Measurements from ENCODE around the gene MGLL.

The MGLL gene

DNA sequence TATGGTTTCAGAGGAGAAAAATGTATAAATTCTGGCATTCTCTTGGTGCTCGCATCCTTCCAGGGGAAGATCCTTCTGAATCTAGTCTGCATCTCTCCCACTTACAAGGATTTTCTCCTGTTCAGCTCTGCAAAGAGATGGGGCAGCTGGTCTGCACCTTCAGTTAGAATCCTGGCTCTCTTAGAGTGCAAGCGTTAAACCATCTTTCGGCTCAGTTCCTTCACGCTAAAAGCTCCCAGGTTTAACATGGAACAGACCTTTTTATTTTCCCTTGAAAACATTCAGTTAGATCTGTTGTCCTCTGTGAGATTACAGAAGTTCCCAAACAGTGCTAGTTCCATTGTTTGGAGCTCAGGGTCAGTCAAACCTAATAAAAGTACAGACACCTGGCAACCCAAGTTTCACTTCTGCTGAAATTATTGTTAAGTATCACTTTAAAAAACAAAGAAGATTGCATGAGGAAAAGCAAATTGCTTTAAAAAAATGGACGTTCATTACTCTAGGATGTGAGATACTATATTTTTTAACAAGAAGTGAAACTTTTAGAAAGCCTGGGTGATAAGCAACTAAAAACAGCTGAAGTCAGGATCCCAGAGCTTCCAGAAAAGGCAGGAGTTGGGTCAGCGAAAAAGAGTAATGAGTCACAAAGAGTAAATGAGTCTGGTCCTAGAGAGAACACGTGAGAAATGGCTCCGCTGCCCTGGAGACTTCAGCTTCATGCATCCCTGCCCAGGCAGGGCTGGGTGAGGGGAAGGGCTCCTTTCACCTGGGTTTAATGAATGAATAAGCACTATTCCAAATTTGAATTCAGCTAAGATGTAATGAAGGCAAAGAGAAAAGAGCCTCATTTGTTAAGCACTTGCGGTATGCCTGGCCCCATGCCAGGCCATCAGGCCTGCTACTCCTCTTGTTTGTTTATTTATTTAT lies 86.3 kb downstream of the MGLL start:
- Histone ChIP-seq H3K4me3 (replicated peaks; ENCODE audit: insufficient read depth, low read length) (no peak overlapping the region), H3K27me3 (ENCODE audit: insufficient read depth, poor library complexity, severe bottlenecking) (no peaks in the 10 kb centered on the region), H3K27ac (replicated peaks) (no peak overlapping the region)
- TF ChIP-seq GABPA (IDR thresholded peaks at IDR 0.05; ENCODE audit: low read depth) (no peak), POLR2AphosphoS5 (IDR thresholded peaks at IDR 0.05; ENCODE audit: low read depth) (no peak), SPI1 (IDR thresholded peaks at IDR 0.05; ENCODE audit: borderline replicate concordance, low read depth) (no peak)
- TF ChIP-seq, protein P1, sequence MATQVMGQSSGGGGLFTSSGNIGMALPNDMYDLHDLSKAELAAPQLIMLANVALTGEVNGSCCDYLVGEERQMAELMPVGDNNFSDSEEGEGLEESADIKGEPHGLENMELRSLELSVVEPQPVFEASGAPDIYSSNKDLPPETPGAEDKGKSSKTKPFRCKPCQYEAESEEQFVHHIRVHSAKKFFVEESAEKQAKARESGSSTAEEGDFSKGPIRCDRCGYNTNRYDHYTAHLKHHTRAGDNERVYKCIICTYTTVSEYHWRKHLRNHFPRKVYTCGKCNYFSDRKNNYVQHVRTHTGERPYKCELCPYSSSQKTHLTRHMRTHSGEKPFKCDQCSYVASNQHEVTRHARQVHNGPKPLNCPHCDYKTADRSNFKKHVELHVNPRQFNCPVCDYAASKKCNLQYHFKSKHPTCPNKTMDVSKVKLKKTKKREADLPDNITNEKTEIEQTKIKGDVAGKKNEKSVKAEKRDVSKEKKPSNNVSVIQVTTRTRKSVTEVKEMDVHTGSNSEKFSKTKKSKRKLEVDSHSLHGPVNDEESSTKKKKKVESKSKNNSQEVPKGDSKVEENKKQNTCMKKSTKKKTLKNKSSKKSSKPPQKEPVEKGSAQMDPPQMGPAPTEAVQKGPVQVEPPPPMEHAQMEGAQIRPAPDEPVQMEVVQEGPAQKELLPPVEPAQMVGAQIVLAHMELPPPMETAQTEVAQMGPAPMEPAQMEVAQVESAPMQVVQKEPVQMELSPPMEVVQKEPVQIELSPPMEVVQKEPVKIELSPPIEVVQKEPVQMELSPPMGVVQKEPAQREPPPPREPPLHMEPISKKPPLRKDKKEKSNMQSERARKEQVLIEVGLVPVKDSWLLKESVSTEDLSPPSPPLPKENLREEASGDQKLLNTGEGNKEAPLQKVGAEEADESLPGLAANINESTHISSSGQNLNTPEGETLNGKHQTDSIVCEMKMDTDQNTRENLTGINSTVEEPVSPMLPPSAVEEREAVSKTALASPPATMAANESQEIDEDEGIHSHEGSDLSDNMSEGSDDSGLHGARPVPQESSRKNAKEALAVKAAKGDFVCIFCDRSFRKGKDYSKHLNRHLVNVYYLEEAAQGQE (IDR thresholded peaks at IDR 0.05; ENCODE audit: insufficient replicate concordance, low read depth): no peak
- TF ChIP-seq, protein P2, sequence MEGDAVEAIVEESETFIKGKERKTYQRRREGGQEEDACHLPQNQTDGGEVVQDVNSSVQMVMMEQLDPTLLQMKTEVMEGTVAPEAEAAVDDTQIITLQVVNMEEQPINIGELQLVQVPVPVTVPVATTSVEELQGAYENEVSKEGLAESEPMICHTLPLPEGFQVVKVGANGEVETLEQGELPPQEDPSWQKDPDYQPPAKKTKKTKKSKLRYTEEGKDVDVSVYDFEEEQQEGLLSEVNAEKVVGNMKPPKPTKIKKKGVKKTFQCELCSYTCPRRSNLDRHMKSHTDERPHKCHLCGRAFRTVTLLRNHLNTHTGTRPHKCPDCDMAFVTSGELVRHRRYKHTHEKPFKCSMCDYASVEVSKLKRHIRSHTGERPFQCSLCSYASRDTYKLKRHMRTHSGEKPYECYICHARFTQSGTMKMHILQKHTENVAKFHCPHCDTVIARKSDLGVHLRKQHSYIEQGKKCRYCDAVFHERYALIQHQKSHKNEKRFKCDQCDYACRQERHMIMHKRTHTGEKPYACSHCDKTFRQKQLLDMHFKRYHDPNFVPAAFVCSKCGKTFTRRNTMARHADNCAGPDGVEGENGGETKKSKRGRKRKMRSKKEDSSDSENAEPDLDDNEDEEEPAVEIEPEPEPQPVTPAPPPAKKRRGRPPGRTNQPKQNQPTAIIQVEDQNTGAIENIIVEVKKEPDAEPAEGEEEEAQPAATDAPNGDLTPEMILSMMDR (IDR thresholded peaks at IDR 0.05; ENCODE audit: insufficient read depth, low read length): no peak
- peak in 1 of 2 experiments; percentile 65 for DNase-seq (ENCODE audit: low read depth in 1 of 2, low spot score in 1 of 2)

DNA sequence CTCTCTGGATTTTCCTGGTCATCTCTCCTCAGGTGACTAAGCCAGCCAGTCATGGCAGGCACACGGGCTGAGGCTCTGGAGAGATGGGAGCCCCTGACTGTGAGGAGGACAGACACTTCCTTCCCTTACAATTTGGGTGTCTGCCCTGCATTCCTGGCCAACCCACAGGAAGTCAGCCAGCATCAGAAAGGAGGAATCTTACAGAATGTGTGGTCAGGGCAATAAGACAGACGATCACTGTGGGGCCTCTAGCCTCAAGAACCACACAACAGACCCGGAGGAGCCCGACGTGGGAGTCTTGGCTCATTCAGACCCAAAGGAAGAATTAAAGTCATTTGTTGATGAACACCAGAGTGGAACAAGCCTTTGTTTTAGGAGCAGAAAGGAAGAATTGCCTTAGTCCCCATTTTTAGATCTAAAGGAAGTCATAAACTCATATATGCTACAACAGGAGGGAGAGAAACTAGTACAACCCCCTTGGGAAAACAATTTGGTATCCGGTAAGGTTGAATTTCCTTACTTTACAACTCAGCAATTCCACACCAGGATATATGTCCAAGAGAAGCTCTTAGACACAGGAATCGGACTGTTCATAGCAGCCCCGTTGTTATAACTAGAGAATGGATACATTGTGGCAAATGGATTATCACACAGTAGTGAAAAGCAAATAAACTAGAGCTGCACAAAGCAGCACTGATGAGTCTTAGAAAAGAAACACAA lies 87.4 kb downstream of the MGLL start:
- TF ChIP-seq, protein P1 (IDR thresholded peaks at IDR 0.05; ENCODE audit: insufficient replicate concordance, low read depth): no peak
- no peak for TF ChIP-seq GABPA (IDR thresholded peaks at IDR 0.05; ENCODE audit: low read depth)
- peak; percentile 98 for TF ChIP-seq POLR2AphosphoS5 (IDR thresholded peaks at IDR 0.05; ENCODE audit: low read depth)
- TF ChIP-seq, protein P2 (IDR thresholded peaks at IDR 0.05; ENCODE audit: insufficient read depth, low read length): no peak
- peak; percentile 66; the same call in 1 of the 2 replicates for TF ChIP-seq SPI1 (IDR thresholded peaks at IDR 0.05; ENCODE audit: borderline replicate concordance, low read depth)
- peak; percentile 69 to 72 for DNase-seq (ENCODE audit: low read depth in 1 of 2, low spot score in 1 of 2)
- no peak overlapping the region for H3K4me3 ChIP-seq (replicated peaks; ENCODE audit: insufficient read depth, low read length)
- no peak overlapping the region for H3K27ac ChIP-seq (replicated peaks)
- H3K27me3 ChIP-seq (ENCODE audit: insufficient read depth, poor library complexity, severe bottlenecking): no peaks in the 10 kb centered on the region

DNA sequence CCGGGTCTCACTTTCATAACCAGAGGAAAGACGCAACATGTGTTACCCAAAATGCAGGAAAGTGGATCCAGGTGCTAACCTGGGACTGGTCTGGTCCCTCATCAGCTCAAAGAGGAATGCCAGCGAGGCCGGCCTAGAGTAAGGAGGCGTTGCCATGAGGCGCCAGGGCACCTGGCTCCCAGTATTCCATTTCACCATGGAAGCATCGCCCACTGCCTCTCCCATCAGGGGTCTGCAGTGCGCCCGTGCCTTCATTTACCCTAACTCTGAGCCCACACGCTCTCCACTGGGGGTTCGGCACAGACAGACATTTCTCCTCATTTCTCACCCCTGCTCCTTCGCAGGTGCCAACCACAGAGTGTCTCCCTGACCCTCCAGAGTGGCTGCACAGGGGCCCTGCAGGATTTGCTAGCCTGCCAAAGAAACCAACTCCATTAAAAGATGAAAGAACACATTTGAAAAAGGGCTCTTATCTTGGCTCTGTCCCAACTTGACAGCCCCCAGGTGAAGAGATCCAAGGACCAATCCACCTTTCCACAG lies 88.1 kb downstream of the MGLL start:
- Histone ChIP-seq H3K27me3 (ENCODE audit: insufficient read depth, poor library complexity, severe bottlenecking) (no peaks in the 10 kb centered on the region), H3K27ac (replicated peaks) (no peak overlapping the region), H3K4me3 (replicated peaks; ENCODE audit: insufficient read depth, low read length) (no peak overlapping the region)
- DNase-seq (ENCODE audit: low read depth in 1 of 2, low spot score in 1 of 2): no peak
- TF ChIP-seq POLR2AphosphoS5 (IDR thresholded peaks at IDR 0.05; ENCODE audit: low read depth): no peak
- TF ChIP-seq, protein P1 (IDR thresholded peaks at IDR 0.05; ENCODE audit: insufficient replicate concordance, low read depth): no peak
- no peak for TF ChIP-seq SPI1 (IDR thresholded peaks at IDR 0.05; ENCODE audit: borderline replicate concordance, low read depth)
- TF ChIP-seq, protein P2 (IDR thresholded peaks at IDR 0.05; ENCODE audit: insufficient read depth, low read length): no peak
- TF ChIP-seq GABPA (IDR thresholded peaks at IDR 0.05; ENCODE audit: low read depth): no peak

All from HL-60 (cell line).